Neural progenitor cell (in vitro differentiated cells): ENCODE data around the gene RBM33. TPM values are rescaled to one million over a fixed set of nuclear protein-coding genes. Genes with fewer than 3 reads are reported as not detected.

Experiments
- DNase-seq: peaks from one replicate; pipeline ENCODE4 v3.0.0-alpha.2; 2016; ENCODE audit warnings: low spot score
- H2AFZ ChIP-seq: fragments of 200-600 bp; sonication (generic); replicated peaks from 2 replicates; pipeline ENCODE4 v1.6.1; 2016; ENCODE audit warnings: antibody characterized with exemption
- H3F3A ChIP-seq: fragments of 200-600 bp; sonication (generic); 2 replicates; pipeline ENCODE4 v1.6.1; 2016; ENCODE audit warnings: antibody characterized with exemption, low read depth
- H3K27ac ChIP-seq: fragments of 200-600 bp; sonication (generic); 2 replicates; pipeline ENCODE4 v1.5.1; 2016; ENCODE audit warnings: mild to moderate bottlenecking
- H3K27me3 ChIP-seq: fragments of 200-600 bp; sonication (generic); 2 replicates; pipeline ENCODE4 v1.6.1; 2016; ENCODE audit warnings: mild to moderate bottlenecking, moderate library complexity
- H3K36me3 ChIP-seq: fragments of 200-600 bp; sonication (generic); 2 replicates; pipeline ENCODE4 v1.5.1; 2016
- H3K4me1 ChIP-seq: fragments of 200-600 bp; sonication (generic); 2 replicates; pipeline ENCODE4 v1.6.1; 2016; ENCODE audit warnings: mixed run types
- H3K4me2 ChIP-seq: fragments of 200-600 bp; sonication (generic); 2 replicates; pipeline ENCODE4 v1.6.1; 2016
- H3K4me3 ChIP-seq: fragments of 200-600 bp; sonication (generic); 2 replicates; pipeline ENCODE4 v1.5.1; 2016
- H3K79me2 ChIP-seq: fragments of 200-600 bp; sonication (generic); 2 replicates; pipeline ENCODE4 v1.6.1; 2016; ENCODE audit warnings: low read depth
- H3K9ac ChIP-seq: fragments of 200-600 bp; sonication (generic); 2 replicates; pipeline ENCODE4 v1.6.1; 2016
- H3K9me3 ChIP-seq: fragments of 200-600 bp; sonication (generic); 2 replicates; pipeline ENCODE4 v1.5.1; 2016; ENCODE audit warnings: low read depth
- H4K20me1 ChIP-seq: fragments of 200-600 bp; sonication (generic); 2 replicates; pipeline ENCODE4 v1.6.1; 2016; ENCODE audit warnings: low read depth
- H3K27ac Mint-ChIP-seq: 3 replicates; pipeline ENCODE4 v1.8.0; 2021; ENCODE audit warnings: mixed read lengths
- H3K27me3 Mint-ChIP-seq: 2 replicates; pipeline ENCODE4 v1.8.0; 2022; ENCODE audit warnings: low read depth, mild to moderate bottlenecking, inconsistent platforms, moderate library complexity, mixed read lengths; ENCODE audit not compliant: insufficient read depth
- H3K36me3 Mint-ChIP-seq: 3 replicates; pipeline ENCODE4 v1.8.0; 2021; ENCODE audit warnings: mixed read lengths
- H3K4me1 Mint-ChIP-seq: 3 replicates; pipeline ENCODE4 v1.8.0; 2021; ENCODE audit warnings: mixed read lengths
- H3K4me3 Mint-ChIP-seq: 3 replicates; pipeline ENCODE4 v1.8.0; 2021; ENCODE audit warnings: mild to moderate bottlenecking, moderate library complexity, mixed read lengths
- H3K9me3 Mint-ChIP-seq: 3 replicates; pipeline ENCODE4 v1.8.0; 2020; ENCODE audit warnings: mixed read lengths
- CTCF ChIP-seq: fragments of 200-600 bp; sonication (generic); IDR thresholded peaks from 2 replicates; pipeline ENCODE4 v1.5.1; 2017; ENCODE audit warnings: antibody characterized with exemption, mild to moderate bottlenecking
- EZH2 ChIP-seq: fragments of 200-600 bp; sonication (generic); IDR thresholded peaks from 2 replicates; pipeline ENCODE4 v1.6.1; 2017; ENCODE audit warnings: antibody characterized with exemption, mild to moderate bottlenecking, moderate library complexity
- EZH2phosphoT487 ChIP-seq: fragments of 200-600 bp; sonication (generic); IDR thresholded peaks from 2 replicates; pipeline ENCODE4 v1.6.1; 2017; ENCODE audit warnings: antibody characterized with exemption
- total RNA-seq: library from RNA; depleted of rRNA; stranded (reverse); fragments of >200 nt; gene quantifications from 2 replicates; pipeline ENCODE4 v1.2.3, GENCODE V29; 2015; ENCODE audit warnings: low replicate concordance

RBM33 gene
- total RNA-seq, 1 donor from 2014 or later, result 48.6 TPM

- H3K36me3 Mint-ChIP-seq, result peaks cover 32% of the 10 kb centered on the region
- no peaks in the 10 kb centered on the region for H3K4me1 ChIP-seq
- TF ChIP-seq EZH2phosphoT487 (no peak), EZH2 (no peak), CTCF (no peak)
- no peak overlapping the region for H3K9ac ChIP-seq
- H3K36me3 ChIP-seq, result peaks cover 28% of the 10 kb centered on the region
- no peaks in the 10 kb centered on the region for H3K9me3 Mint-ChIP-seq
- no peak overlapping the region for H2AFZ ChIP-seq
- H4K20me1 ChIP-seq, result peaks cover 32% of the 10 kb centered on the region
- no peaks in the 10 kb centered on the region for H3K27me3 Mint-ChIP-seq
- no peak overlapping the region for H3K27ac Mint-ChIP-seq
- no peak overlapping the region for H3K4me3 Mint-ChIP-seq
- DNase-seq, result no peak
- H3K27me3 ChIP-seq, result no peaks in the 10 kb centered on the region
- H3K9me3 ChIP-seq, result no peaks in the 10 kb centered on the region
- H3K4me1 Mint-ChIP-seq, result no peaks in the 10 kb centered on the region
- no peak overlapping the region for H3K27ac ChIP-seq
- no peak overlapping the region for H3K4me3 ChIP-seq
- peaks cover 32% of the 10 kb centered on the region for H3K79me2 ChIP-seq
- H3F3A ChIP-seq, result no peaks in the 10 kb centered on the region
- no peak overlapping the region for H3K4me2 ChIP-seq
Measured at GRCh38 chr7:155705623-155706360, 61.3 kb downstream of the RBM33 start.

GRCh38 chr7:155706376-155706775 lies 61.9 kb downstream of the RBM33 start:
- Histone ChIP-seq H2AFZ (no peak overlapping the region), H3K9me3 (no peaks in the 10 kb centered on the region), H3K79me2 (peaks cover 32% of the 10 kb centered on the region), H3K4me2 (no peak overlapping the region), H3K9ac (no peak overlapping the region), H3K27ac (no peak overlapping the region), H3K4me3 (no peak overlapping the region), H3F3A (no peaks in the 10 kb centered on the region), H3K27me3 (no peaks in the 10 kb centered on the region), H3K36me3 (peaks cover 28% of the 10 kb centered on the region), H3K4me1 (no peaks in the 10 kb centered on the region), H4K20me1 (peaks cover 35% of the 10 kb centered on the region)
- H3K4me1 Mint-ChIP-seq, result no peaks in the 10 kb centered on the region
- H3K4me3 Mint-ChIP-seq, result no peak overlapping the region
- no peak for DNase-seq
- H3K27me3 Mint-ChIP-seq, result no peaks in the 10 kb centered on the region
- H3K27ac Mint-ChIP-seq, result no peak overlapping the region
- no peaks in the 10 kb centered on the region for H3K9me3 Mint-ChIP-seq
- H3K36me3 Mint-ChIP-seq, result peaks cover 31% of the 10 kb centered on the region
- TF ChIP-seq CTCF (no peak), EZH2phosphoT487 (no peak), EZH2 (no peak)

GRCh38 chr7:155709453-155709852 lies 65.0 kb downstream of the RBM33 start:
- no peak overlapping the region for H2AFZ ChIP-seq
- H3K4me2 ChIP-seq, result no peak overlapping the region
- Mint-ChIP-seq H3K9me3 (no peaks in the 10 kb centered on the region), H3K4me3 (no peak overlapping the region), H3K27ac (no peak overlapping the region), H3K36me3 (peaks cover 42% of the 10 kb centered on the region), H3K27me3 (no peaks in the 10 kb centered on the region), H3K4me1 (no peaks in the 10 kb centered on the region)
- H3K4me1 ChIP-seq, result no peaks in the 10 kb centered on the region
- TF ChIP-seq EZH2phosphoT487, result no peak
- TF ChIP-seq CTCF, result no peak
- TF ChIP-seq EZH2, result no peak
- no peak overlapping the region for H3K4me3 ChIP-seq
- H3K36me3 ChIP-seq, result peaks cover 22% of the 10 kb centered on the region
- H3K9me3 ChIP-seq, result no peaks in the 10 kb centered on the region
- H4K20me1 ChIP-seq, result peaks cover 58% of the 10 kb centered on the region
- H3K27ac ChIP-seq, result no peak overlapping the region
- no peaks in the 10 kb centered on the region for H3K27me3 ChIP-seq
- peaks cover 58% of the 10 kb centered on the region for H3K79me2 ChIP-seq
- H3F3A ChIP-seq, result no peaks in the 10 kb centered on the region
- DNase-seq, result no peak
- H3K9ac ChIP-seq, result no peak overlapping the region
